ENCODE data around the gene ARGLU1. TPM values are rescaled to one million over a fixed set of nuclear protein-coding genes. Genes with fewer than 3 reads are reported as not detected.
A peak's percentile ranks its signal among the peaks of the same experiment; 100 is the strongest.

The ARGLU1 gene
- total and polyA plus RNA-seq, 2 experiments from 2014 or later: 108 to 166 TPM

GRCh38 chr13:106521095-106521799, 46.7 kb downstream of the ARGLU1 start:
- Histone ChIP-seq H4K20me1 (replicated peaks; ENCODE audit: insufficient read depth) (peaks cover 11% of the 10 kb centered on the region; the same call in 1 of the 2 replicates), H3K27me3 (ENCODE audit: insufficient read depth) (0 out of 2 replicates have a peak, but pooled peaks cover 2% of the 10 kb centered on the region), H3K36me3 (ENCODE audit: insufficient read depth) (no peaks in the 10 kb centered on the region), H3K4me3 (peak overlapping the region; percentile 27), H3F3A (replicated peaks; ENCODE audit: low read depth) (no peaks in the 10 kb centered on the region), H3K4me2 (peak overlapping the region; percentile 71), H3K4me1 (ENCODE audit: insufficient read depth) (peaks cover 58% of the 10 kb centered on the region), H3K9me2 (ENCODE audit: insufficient read depth) (no peaks in the 10 kb centered on the region), H3K27ac (ENCODE audit: low read depth) (no peak overlapping the region; the same call in 1 of the 2 replicates), H2AFZ (no peak overlapping the region), H3K79me2 (replicated peaks; ENCODE audit: insufficient read depth) (peaks cover 96% of the 10 kb centered on the region)
- no peaks in the 10 kb centered on the region for H3K36me3 Mint-ChIP-seq (ENCODE audit: low read depth)
- peak overlapping the region; percentile 84 for H3K27ac Mint-ChIP-seq
- TF ChIP-seq JUNB (IDR thresholded peaks at IDR 0.05; ENCODE audit: unreplicated experiment): no peak
- TF ChIP-seq, protein P1, sequence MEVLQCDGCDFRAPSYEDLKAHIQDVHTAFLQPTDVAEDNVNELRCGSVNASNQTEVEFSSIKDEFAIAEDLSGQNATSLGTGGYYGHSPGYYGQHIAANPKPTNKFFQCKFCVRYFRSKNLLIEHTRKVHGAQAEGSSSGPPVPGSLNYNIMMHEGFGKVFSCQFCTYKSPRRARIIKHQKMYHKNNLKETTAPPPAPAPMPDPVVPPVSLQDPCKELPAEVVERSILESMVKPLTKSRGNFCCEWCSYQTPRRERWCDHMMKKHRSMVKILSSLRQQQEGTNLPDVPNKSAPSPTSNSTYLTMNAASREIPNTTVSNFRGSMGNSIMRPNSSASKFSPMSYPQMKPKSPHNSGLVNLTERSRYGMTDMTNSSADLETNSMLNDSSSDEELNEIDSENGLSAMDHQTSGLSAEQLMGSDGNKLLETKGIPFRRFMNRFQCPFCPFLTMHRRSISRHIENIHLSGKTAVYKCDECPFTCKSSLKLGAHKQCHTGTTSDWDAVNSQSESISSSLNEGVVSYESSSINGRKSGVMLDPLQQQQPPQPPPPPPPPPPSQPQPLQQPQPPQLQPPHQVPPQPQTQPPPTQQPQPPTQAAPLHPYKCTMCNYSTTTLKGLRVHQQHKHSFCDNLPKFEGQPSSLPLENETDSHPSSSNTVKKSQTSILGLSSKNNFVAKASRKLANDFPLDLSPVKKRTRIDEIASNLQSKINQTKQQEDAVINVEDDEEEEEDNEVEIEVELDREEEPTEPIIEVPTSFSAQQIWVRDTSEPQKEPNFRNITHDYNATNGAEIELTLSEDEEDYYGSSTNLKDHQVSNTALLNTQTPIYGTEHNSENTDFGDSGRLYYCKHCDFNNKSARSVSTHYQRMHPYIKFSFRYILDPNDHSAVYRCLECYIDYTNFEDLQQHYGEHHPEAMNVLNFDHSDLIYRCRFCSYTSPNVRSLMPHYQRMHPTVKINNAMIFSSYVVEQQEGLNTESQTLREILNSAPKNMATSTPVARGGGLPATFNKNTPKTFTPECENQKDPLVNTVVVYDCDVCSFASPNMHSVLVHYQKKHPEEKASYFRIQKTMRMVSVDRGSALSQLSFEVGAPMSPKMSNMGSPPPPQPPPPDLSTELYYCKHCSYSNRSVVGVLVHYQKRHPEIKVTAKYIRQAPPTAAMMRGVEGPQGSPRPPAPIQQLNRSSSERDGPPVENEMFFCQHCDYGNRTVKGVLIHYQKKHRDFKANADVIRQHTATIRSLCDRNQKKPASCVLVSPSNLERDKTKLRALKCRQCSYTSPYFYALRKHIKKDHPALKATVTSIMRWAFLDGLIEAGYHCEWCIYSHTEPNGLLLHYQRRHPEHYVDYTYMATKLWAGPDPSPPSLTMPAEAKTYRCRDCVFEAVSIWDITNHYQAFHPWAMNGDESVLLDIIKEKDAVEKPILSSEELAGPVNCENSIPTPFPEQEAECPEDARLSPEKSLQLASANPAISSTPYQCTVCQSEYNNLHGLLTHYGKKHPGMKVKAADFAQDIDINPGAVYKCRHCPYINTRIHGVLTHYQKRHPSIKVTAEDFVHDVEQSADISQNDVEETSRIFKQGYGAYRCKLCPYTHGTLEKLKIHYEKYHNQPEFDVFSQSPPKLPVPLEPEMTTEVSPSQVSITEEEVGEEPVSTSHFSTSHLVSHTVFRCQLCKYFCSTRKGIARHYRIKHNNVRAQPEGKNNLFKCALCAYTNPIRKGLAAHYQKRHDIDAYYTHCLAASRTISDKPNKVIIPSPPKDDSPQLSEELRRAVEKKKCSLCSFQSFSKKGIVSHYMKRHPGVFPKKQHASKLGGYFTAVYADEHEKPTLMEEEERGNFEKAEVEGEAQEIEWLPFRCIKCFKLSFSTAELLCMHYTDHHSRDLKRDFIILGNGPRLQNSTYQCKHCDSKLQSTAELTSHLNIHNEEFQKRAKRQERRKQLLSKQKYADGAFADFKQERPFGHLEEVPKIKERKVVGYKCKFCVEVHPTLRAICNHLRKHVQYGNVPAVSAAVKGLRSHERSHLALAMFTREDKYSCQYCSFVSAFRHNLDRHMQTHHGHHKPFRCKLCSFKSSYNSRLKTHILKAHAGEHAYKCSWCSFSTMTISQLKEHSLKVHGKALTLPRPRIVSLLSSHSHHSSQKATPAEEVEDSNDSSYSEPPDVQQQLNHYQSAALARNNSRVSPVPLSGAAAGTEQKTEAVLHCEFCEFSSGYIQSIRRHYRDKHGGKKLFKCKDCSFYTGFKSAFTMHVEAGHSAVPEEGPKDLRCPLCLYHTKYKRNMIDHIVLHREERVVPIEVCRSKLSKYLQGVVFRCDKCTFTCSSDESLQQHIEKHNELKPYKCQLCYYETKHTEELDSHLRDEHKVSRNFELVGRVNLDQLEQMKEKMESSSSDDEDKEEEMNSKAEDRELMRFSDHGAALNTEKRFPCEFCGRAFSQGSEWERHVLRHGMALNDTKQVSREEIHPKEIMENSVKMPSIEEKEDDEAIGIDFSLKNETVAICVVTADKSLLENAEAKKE (CRISPR knock-in tag; IDR thresholded peaks at IDR 0.05): no peak
- TF ChIP-seq CREB1 (CRISPR knock-in tag; IDR thresholded peaks at IDR 0.05; ENCODE audit: low read depth): no peak
- no peak for TF ChIP-seq NANOG (IDR thresholded peaks at IDR 0.05; ENCODE audit: borderline replicate concordance)
- H3K4me3 Mint-ChIP-seq: peak overlapping the region; percentile 41; the same call in 2 of the 3 replicates
- DNase-seq (ENCODE audit: low spot score) (peak; percentile 43), ATAC-seq (no peak)
- peaks cover 71% of the 10 kb centered on the region for H3K4me1 Mint-ChIP-seq
- H3K9me3 Mint-ChIP-seq: no peaks in the 10 kb centered on the region
- no peaks in the 10 kb centered on the region for H3K27me3 Mint-ChIP-seq (ENCODE audit: insufficient read depth, low read depth, poor library complexity)

Measured in GM23338 (cell line).